GM13976 (cell line): Measurements from ENCODE around the gene ATP2B3.
"Not testable (repeated sequence)": the region's sequence is repeated elsewhere in the genome, so short reads cannot be mapped to it uniquely, and the experiment has no call there.

Experiments
- DNase-seq: peaks from one replicate; pipeline ENCODE4 v3.0.0; 2012; ENCODE audit warnings: low spot score
- in situ Hi-C: fragments of 300-500 bp; cut with MboI; formaldehyde crosslinking; loops from one replicate; pipeline ENCODE4 v1.12.0; 2022; ENCODE audit warnings: low sequenced_read_pairs, mixed read lengths, inconsistent platforms; ENCODE audit not compliant: unreplicated experiment
- TF ChIP-seq, protein P1 (sequence below): IDR thresholded peaks from 2 replicates; pipeline ENCODE4 v1.5.1; 2012; ENCODE audit warnings: borderline replicate concordance, mild to moderate bottlenecking; ENCODE audit not compliant: insufficient read depth; ENCODE audit errors: extremely low read depth, missing control alignments, control extremely low read depth

ATP2B3 gene

GRCh38 chrX:153600921-153601320 is 83.5 kb downstream of the ATP2B3 start:
- DNase-seq: no peak
- TF ChIP-seq, protein P1, sequence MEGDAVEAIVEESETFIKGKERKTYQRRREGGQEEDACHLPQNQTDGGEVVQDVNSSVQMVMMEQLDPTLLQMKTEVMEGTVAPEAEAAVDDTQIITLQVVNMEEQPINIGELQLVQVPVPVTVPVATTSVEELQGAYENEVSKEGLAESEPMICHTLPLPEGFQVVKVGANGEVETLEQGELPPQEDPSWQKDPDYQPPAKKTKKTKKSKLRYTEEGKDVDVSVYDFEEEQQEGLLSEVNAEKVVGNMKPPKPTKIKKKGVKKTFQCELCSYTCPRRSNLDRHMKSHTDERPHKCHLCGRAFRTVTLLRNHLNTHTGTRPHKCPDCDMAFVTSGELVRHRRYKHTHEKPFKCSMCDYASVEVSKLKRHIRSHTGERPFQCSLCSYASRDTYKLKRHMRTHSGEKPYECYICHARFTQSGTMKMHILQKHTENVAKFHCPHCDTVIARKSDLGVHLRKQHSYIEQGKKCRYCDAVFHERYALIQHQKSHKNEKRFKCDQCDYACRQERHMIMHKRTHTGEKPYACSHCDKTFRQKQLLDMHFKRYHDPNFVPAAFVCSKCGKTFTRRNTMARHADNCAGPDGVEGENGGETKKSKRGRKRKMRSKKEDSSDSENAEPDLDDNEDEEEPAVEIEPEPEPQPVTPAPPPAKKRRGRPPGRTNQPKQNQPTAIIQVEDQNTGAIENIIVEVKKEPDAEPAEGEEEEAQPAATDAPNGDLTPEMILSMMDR: no peak
- in situ Hi-C loops: no loop called here

DNA sequence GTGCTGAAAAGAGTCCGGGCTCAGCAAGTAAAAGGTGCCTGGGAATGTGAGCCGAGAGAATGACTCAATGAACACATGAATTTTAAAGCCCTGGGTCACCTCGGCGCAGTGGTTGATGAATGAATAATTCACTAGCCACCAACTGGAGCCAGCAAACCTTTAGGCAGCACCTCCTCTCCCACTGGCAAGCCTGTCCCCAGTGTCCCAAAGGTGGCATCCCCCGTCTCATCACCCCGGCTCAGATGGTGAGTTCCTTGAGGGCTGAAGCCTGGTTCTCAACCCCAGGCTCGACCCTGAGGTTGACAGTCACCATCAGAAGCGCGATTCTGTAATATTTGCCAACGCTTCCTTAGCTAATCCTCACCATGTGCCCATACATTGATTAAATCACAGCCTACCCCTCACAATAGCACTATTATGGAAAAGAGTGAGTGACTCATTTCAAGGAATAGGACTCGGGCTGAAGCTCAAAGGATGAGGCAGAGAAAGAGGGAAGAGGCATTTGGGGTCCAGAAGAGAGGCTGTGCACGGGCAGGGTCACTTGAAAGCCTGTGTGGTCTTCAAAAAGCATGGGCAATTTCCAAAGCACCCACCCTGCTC is 84.2 kb downstream of the ATP2B3 start:
- TF ChIP-seq, protein P1: no peak
- DNase-seq: no peak
- in situ Hi-C loops: no loop called here

DNA sequence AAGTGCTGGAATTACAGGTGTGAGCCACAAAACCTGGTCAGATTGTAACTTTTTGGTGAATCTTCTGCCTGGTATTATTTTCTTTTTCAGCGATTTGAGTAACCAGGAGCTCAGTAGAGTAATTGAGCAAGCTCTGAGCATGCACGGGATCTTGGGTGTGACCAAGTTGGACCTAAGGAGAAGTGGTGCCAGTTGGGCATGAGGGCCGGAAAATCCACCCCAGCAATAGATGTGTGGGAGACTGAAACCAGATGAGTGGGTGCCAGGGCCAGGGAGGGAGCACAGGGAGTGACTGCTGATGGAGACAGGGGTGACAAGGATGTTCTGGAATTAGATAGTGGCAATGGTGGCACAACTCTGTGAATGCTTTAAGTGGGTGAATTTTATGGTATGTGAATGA is 85.2 kb downstream of the ATP2B3 start:
- in situ Hi-C loops: no loop called here
- TF ChIP-seq, protein P1: no peak
- DNase-seq: no peak

- DNase-seq: no peak
- in situ Hi-C loops: no loop called here
- TF ChIP-seq, protein P1: no peak
These were observed 85.8 kb downstream of the ATP2B3 start for GRCh38 chrX:153603131-153603656.

DNA sequence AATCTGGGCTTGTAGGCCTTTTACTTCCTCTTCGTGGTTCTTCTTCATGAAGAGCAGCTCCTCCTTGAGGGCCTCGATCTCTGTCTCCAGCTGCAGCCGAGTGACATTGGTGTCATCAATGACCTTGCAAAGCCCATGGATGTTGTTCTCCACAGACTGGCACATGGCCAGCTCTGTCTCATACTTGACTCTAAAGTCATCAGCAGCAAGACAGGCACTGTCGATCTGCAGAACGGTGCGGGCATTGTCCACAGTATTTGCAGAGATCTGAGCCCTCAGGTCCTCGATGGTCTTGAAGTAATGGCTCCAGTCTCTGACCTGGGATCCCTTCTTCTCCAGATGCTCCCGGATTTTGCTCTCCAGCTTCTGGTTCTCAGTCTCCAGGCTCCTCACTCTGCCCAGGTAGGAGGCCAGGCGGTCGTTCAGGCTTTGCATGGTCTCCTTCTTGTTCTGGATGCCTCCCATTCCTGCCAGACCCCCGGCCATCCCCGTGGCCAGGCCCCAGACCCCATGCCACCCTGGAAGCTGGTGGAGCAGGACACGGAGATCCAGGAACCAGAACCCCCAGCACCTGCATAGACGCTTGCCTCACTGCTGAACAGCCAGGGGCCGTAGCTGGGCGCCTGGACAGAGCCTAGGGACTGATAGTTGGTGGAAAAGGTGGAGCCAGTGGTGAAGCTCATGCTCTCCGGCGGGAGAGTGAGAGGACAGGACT is 87.4 kb downstream of the ATP2B3 start:
- DNase-seq, in situ Hi-C loops: not testable (repeated sequence)

DNA sequence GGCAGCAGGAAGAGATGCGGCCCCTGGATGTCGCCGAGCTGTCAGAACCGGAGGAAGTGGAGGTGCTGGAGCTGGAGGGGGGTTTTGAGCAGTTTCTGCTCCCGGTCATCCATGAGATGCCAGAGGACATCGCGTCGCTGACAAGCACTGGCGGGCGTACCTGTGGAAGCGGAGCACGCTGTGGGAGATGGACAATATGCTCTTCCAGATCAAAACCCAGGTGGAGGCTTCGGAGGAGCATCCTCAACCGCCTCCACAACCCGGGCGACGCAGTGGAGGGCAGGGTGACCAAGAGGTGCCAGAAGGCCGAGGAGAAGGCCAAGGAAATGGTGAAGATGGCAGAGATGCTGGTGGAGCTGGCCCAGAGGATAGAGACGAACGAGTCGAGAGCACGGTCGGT is 89.1 kb downstream of the ATP2B3 start:
- in situ Hi-C loops: no loop called here
- TF ChIP-seq, protein P1: no peak
- DNase-seq: no peak

- in situ Hi-C loops: no loop called here
- no peak for DNase-seq
- TF ChIP-seq, protein P1: no peak
These were observed 90.9 kb downstream of the ATP2B3 start for GRCh38 chrX:153608376-153608775.
